ENCODE results near the gene PNMA1. TPM values are rescaled to one million over a fixed set of nuclear protein-coding genes. Genes with fewer than 3 reads are reported as not detected.

The PNMA1 gene
- 20.6 and 23.0 TPM in 2 replicates for total RNA-seq

- intact Hi-C loops (cut with micrococcal nuclease), result loop anchor here (1.0 to 5.0 kb wide), 3 partner anchors 46 to 238 kb away; partner anchors contain the start of genes COQ6 and FAM161B
These were observed at the start of gene PNMA1 for GRCh38 chr14:73713803-73714655. Gene PNMA1 (minus strand): TSS chr14:73714384. CDS start chr14:73713639, 745 bp downstream.

GRCh38 chr14:73763396-73763795, 49.2 kb upstream of the PNMA1 start:
- intact Hi-C loops (cut with micrococcal nuclease), result no loop called here

GRCh38 chr14:73762375-73762822, 48.2 kb upstream of the PNMA1 start:
- intact Hi-C loops (cut with micrococcal nuclease), result no loop called here

GRCh38 chr14:73761618-73762355, 47.6 kb upstream of the PNMA1 start:
- intact Hi-C loops (cut with micrococcal nuclease), result loop anchor here (2.0 kb wide), 1 partner anchor 323 kb away; the partner anchor contains the start of genes ALDH6A1 and LIN52

- intact Hi-C loops (cut with micrococcal nuclease), result loop anchor here (1.0 to 2.0 kb wide), 7 partner anchors 9 to 324 kb away; partner anchors contain the start of genes ACOT2, ALDH6A1, COQ6 and FAM161B
These were observed 46.7 kb upstream of the PNMA1 start for GRCh38 chr14:73760598-73761586.

- intact Hi-C loops (cut with micrococcal nuclease), result loop anchor here (1.0 to 2.0 kb wide), 8 partner anchors 10 to 325 kb away; partner anchors contain the start of genes ACOT2, ALDH6A1, COQ6 and FAM161B
These were observed 45.8 kb upstream of the PNMA1 start for GRCh38 chr14:73759714-73760597.

- intact Hi-C loops (cut with micrococcal nuclease), result loop anchor here (2.0 kb wide), 1 partner anchor 66 kb away; no protein-coding TSS in a partner anchor
These were observed 45.1 kb upstream of the PNMA1 start for GRCh38 chr14:73759183-73759713.

GRCh38 chr14:73758392-73759182, 44.4 kb upstream of the PNMA1 start:
- intact Hi-C loops (cut with micrococcal nuclease), result loop anchor here (1.0 to 2.0 kb wide), 3 partner anchors 17 to 66 kb away; no protein-coding TSS in a partner anchor

GRCh38 chr14:73757876-73758391, 43.8 kb upstream of the PNMA1 start:
- intact Hi-C loops (cut with micrococcal nuclease), result loop anchor here (1.0 to 2.0 kb wide), 3 partner anchors 17 to 67 kb away; no protein-coding TSS in a partner anchor

- intact Hi-C loops (cut with micrococcal nuclease), result no loop called here
These were observed 43.2 kb upstream of the PNMA1 start for GRCh38 chr14:73757381-73757780.

- intact Hi-C loops (cut with micrococcal nuclease), result loop anchor here (2.0 kb wide), 1 partner anchor 15 kb away; no protein-coding TSS in a partner anchor
These were observed 41.3 kb upstream of the PNMA1 start for GRCh38 chr14:73755434-73756014.

GRCh38 chr14:73754911-73755360, 40.8 kb upstream of the PNMA1 start:
- intact Hi-C loops (cut with micrococcal nuclease), result loop anchor here (2.0 kb wide), 1 partner anchor 16 kb away; no protein-coding TSS in a partner anchor

- intact Hi-C loops (cut with micrococcal nuclease), result loop anchor here (2.0 kb wide), 1 partner anchor 17 kb away; no protein-coding TSS in a partner anchor
These were observed 40.0 kb upstream of the PNMA1 start for GRCh38 chr14:73753887-73754795.

- intact Hi-C loops (cut with micrococcal nuclease), result no loop called here
These were observed 39.1 kb upstream of the PNMA1 start for GRCh38 chr14:73753124-73753886.

GRCh38 chr14:73752297-73752992, 38.3 kb upstream of the PNMA1 start:
- intact Hi-C loops (cut with micrococcal nuclease), result no loop called here

Data from T-helper 2 cell treated with Interferon-gamma antibody and Interleukin-4, amounts not matched to agents 100 ng/mL and 5 ng/mL, for 36 hours (primary cell).